PC-9 (cell line): ENCODE measurements around the gene DNAH11.

Experiments
- CTCF ChIP-seq: fragments of 200-600 bp; sonication (generic); conservative IDR thresholded peaks from 2 replicates; pipeline ENCODE4 v1.6.1; 2017; ENCODE audit warnings: mixed run types, antibody characterized with exemption, mild to moderate bottlenecking, moderate library complexity
- EZH2 ChIP-seq: fragments of 200-600 bp; sonication (generic); IDR thresholded peaks from 2 replicates; pipeline ENCODE4 v1.8.0; 2017; ENCODE audit warnings: antibody characterized with exemption, low read depth

GRCh38 chr7:21656081-21656480 lies 113.2 kb downstream of the DNAH11 start:
- TF ChIP-seq CTCF (no peak), EZH2 (no peak)
